HG02852 (cell line): ENCODE results near the gene ABCC8.

Source experiments
- ATAC-seq: cut with Tn5 transposase; IDR thresholded peaks from one replicate; pipeline ENCODE4 v1.9.1; 2021; ENCODE audit warnings: mild to moderate bottlenecking, moderate library complexity; ENCODE audit not compliant: unreplicated experiment

Gene ABCC8

GRCh38 chr11:17476317-17477083, at the start of gene ABCC8:
ABCC8 (minus strand) TSS chr11:17476845; CDS start chr11:17476776, 69 bp downstream.
- no peak for ATAC-seq

- no peak for ATAC-seq
Measured at GRCh38 chr11:17526326-17526725, 49.7 kb upstream of the ABCC8 start.

GRCh38 chr11:17525570-17525969, 48.9 kb upstream of the ABCC8 start:
- ATAC-seq: no peak

GRCh38 chr11:17524221-17524620, 47.6 kb upstream of the ABCC8 start:
- ATAC-seq: no peak

- no peak for ATAC-seq
Measured at GRCh38 chr11:17522655-17523054, 46.0 kb upstream of the ABCC8 start.

GRCh38 chr11:17521106-17521900, 44.7 kb upstream of the ABCC8 start:
- ATAC-seq: no peak

- ATAC-seq: no peak
Measured at GRCh38 chr11:17519061-17519885, 42.6 kb upstream of the ABCC8 start.

- ATAC-seq: no peak
Measured at GRCh38 chr11:17518366-17518765, 41.7 kb upstream of the ABCC8 start.

- no peak for ATAC-seq
Measured at GRCh38 chr11:17517186-17517585, 40.5 kb upstream of the ABCC8 start.

GRCh38 chr11:17516551-17517150, 40.0 kb upstream of the ABCC8 start:
- no peak for ATAC-seq

- no peak for ATAC-seq
Measured at GRCh38 chr11:17515443-17516176, 39.0 kb upstream of the ABCC8 start.

- ATAC-seq: no peak
Measured at GRCh38 chr11:17514476-17514875, 37.8 kb upstream of the ABCC8 start.

- ATAC-seq: no peak
Measured at GRCh38 chr11:17513853-17514252, 37.2 kb upstream of the ABCC8 start.

GRCh38 chr11:17512101-17512500, 35.5 kb upstream of the ABCC8 start:
- ATAC-seq: no peak

- ATAC-seq: no peak
Measured at GRCh38 chr11:17511571-17511970, 34.9 kb upstream of the ABCC8 start.

- ATAC-seq: no peak
Measured at GRCh38 chr11:17510507-17511206, 34.0 kb upstream of the ABCC8 start.

GRCh38 chr11:17508791-17509190, 32.1 kb upstream of the ABCC8 start:
- no peak for ATAC-seq

- no peak for ATAC-seq
Measured at GRCh38 chr11:17508306-17508705, 31.7 kb upstream of the ABCC8 start.

GRCh38 chr11:17507773-17508172, 31.1 kb upstream of the ABCC8 start:
- ATAC-seq: no peak

- no peak for ATAC-seq
Measured at GRCh38 chr11:17506942-17507341, 30.3 kb upstream of the ABCC8 start.
